ENCODE data around the gene ZMPSTE24.
"Not testable (repeated sequence)": the region's sequence is repeated elsewhere in the genome, so short reads cannot be mapped to it uniquely, and the experiment has no call there.

The ZMPSTE24 gene

DNA sequence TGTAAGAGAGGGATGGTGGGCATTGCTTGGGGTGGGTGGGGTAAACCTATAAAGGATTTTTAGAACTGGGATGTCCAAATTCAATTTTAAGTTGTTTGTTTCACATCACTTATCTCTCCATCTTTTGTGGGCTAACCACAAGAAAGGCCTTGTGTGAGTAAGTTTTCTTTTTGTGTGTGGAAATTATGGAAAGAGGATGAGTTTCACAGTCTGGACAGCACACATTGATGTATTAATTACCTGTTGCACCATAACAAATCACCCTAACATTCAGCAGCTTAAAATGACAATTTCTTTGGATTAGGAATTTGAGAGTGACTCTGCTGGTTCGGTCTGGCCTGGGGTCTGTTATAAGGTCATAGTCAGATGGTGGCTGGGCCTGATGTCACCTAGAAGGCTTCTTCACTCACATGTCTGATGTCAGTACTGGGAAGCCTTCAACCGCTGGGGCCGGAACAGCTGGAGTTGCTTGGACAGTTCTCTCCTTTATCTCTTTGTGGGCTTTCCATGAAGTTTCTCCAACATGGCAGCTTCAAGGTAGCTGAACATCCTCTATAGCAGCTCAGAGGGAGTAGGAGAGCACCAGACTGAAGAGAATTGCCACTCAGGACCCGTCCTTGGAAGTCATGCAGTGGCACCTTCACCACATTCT, 61.1 kb downstream of the ZMPSTE24 start:
- DNase-seq = no peak

DNA sequence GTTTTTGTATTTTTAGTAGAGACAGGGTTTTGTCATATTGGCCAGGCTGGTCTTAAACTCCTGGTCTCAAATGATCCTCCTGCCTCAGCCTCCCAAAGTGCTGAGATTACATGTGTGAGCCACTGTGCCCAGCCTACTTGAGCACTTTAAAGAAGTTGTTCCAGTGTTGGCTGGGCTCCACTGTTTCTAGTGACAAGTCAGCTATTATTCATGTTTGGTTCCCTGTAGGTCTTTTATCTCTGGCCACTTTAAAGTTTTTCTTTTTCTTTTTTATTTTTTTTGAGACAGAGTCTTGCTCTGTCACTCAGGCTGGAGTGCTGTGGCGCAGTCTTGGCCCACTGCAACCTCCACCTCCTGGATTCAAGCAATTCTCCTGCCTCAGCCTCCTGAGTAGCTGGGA, 73.4 kb downstream of the ZMPSTE24 start:
- not testable (repeated sequence) for DNase-seq

DNA sequence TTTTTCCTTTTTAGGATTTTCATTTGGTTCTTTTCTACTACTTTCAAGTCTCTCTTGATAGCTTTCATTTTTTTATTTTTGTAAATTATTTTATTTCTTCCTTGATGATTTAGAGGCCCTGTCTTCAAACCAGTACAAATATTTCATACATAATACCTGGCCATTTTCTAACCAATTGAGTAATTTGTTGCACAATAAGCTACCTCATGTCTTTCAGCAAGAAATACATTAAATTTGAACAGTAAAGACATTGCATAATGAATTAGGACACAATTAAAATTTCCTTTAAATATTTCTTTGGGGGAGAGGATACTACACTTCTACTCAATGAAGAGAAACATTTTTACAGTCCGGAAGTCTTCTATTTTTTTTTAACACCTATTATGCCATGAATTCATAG, 74.7 kb downstream of the ZMPSTE24 start:
- no peak for DNase-seq

DNA sequence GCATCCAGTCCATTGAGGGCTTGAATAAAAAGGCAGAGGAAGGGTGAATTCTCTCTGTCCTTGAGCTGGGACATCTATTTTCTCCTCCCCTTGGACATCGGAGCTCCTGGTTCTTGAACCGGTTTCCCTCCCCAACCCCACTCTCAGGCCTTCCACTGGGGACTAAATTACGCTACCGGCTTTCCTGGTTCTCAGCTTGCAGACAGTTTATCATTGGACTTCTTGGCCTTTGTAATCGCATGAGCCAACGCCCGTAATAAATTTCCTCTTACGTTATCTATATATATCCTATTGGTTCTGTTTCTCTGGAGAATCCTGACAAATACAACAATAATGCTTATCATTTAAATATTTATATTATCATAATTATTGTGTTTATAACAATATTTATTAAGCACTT, 79.4 kb downstream of the ZMPSTE24 start:
- no peak for DNase-seq

DNA sequence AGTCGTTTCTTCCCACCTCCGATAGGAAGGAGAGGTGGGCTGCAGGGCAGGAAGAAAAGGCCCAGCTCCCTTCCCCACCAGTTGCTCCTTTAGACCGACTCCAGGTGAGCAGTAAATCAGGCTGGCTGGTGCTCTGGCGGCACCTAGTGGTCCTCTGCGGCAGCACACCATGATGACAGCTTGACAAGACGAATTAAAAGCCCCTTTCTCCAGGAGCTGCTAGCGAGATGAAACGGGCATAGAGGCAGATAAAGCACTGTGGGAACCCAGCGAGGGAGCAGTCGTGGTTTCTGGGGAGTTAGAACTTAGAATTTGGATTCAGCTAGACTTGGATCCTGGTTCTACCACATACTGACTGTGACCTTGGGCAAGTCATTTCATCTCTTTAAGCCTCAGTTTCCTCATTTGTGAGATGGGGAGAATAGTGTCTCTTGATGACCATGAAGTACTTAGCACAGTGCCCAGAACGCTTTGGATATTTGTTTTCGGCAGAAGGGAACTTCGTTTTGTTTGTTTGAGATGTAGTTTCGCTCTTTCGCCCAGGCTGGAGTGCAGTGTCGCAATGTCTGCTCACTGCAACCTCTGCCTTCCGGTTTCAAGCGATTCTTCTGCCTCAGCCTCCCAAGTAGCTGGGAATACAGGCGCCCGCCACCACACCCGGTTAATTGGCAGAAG, 80.8 kb downstream of the ZMPSTE24 start:
- DNase-seq = peak; percentile 67

DNA sequence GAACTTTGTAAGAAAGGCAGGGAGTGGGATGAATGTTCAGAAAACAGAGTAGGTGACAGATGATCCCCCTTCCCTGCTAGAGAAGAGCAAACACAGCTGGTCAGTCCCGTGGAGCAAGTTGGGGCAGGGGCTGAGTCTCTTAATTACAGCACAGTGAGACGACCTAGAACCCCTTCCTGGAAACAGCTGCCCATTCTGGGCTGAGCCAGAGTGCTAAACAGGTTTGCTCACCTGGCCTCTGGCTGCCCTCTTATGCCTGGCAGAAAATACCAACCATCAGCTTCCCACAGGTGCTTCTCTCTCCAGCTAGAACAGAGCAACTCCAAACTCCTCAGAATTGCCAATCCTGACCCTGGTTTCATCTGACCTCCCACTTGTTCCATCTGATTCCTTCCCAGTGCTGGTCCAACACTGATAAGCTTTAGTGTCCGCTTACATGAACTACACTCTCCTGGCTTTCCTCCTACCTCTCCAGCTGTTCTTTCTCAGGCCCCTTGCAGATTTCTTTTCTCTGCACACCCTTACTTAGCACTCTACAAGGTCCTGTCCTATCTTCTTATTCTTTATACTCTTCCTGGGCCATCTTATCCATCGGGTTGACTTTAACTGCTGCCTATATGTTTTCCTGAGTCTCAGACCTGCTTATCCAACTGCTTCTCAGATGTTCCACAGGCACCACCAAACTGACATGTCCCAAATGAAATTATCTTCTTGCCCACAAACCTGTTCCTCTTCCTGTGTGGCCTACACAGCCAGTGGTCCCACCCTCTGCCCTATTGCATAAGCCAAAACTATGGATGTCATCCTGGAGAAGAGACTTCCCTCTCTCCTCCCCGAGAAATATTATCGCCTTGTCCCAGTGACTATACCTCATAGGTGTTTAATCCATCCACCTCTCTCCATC, 81.6 kb downstream of the ZMPSTE24 start:
- no peak for DNase-seq

GRCh38 chr1:40341491-40342380, 83.7 kb downstream of the ZMPSTE24 start:
- no peak for DNase-seq

GRCh38 chr1:40342381-40342717, 84.3 kb downstream of the ZMPSTE24 start:
- DNase-seq = not testable (repeated sequence)
